A673 (cell line): ENCODE results near the gene HBA2.

Experiments used
- EZH2 ChIP-seq: fragments of 200-600 bp; sonication (generic); IDR thresholded peaks from 2 replicates; pipeline ENCODE4 v1.6.1; 2017; ENCODE audit warnings: borderline replicate concordance, low read depth, mild to moderate bottlenecking, mixed read lengths, antibody characterized with exemption, low read length; ENCODE audit not compliant: poor library complexity, severe bottlenecking
- TF ChIP-seq, protein P1 (sequence below): fragments of 300-800, 200-600 bp; sonication (generic); conservative IDR thresholded peaks from 2 replicates; pipeline ENCODE4 v1.5.1; 2017; ENCODE audit warnings: low read depth, mild to moderate bottlenecking, antibody characterized with exemption, low read length, moderate library complexity, mixed read lengths

DNA sequence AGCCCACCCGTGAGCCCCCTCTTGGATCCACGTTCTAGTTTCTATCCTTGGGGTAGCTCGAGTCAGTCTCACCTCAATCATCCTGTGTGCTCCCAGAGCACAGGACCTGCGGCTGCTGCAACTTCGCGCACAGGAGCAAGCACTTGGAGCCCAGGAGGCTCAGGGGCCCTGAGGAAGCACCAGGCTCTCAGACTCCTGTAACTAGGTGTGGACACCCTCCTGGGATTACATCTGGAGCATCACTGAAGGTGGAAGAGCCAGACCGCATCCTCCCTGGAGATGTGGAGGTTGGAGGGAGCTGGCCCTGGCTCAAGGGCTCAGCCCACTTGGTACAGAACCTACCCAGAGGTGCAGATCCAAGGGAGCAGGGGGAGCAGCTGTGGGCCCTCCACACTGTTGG, 10.3 kb downstream of the HBA2 start:
- TF ChIP-seq, protein P1, sequence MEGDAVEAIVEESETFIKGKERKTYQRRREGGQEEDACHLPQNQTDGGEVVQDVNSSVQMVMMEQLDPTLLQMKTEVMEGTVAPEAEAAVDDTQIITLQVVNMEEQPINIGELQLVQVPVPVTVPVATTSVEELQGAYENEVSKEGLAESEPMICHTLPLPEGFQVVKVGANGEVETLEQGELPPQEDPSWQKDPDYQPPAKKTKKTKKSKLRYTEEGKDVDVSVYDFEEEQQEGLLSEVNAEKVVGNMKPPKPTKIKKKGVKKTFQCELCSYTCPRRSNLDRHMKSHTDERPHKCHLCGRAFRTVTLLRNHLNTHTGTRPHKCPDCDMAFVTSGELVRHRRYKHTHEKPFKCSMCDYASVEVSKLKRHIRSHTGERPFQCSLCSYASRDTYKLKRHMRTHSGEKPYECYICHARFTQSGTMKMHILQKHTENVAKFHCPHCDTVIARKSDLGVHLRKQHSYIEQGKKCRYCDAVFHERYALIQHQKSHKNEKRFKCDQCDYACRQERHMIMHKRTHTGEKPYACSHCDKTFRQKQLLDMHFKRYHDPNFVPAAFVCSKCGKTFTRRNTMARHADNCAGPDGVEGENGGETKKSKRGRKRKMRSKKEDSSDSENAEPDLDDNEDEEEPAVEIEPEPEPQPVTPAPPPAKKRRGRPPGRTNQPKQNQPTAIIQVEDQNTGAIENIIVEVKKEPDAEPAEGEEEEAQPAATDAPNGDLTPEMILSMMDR, result no peak
- no peak for TF ChIP-seq EZH2
